Body of pancreas (tissue), 4 donors: ENCODE measurements around the gene UST. TPM values are rescaled to one million over a fixed set of nuclear protein-coding genes. Genes with fewer than 3 reads are reported as not detected.
"Not testable (repeated sequence)": the region's sequence is repeated elsewhere in the genome, so short reads cannot be mapped to it uniquely, and the experiment has no call there.

Experiments
- ATAC-seq: fragments of 150-250 bp; one replicate; pipeline ENCODE4 v1.9.1; 2016
- DNase-seq, 4 donors: peaks; one replicate each; pipeline ENCODE4 v3.0.0-alpha.2; 2019
- H3K27ac ChIP-seq, 4 donors: fragments of 200-600 bp; sonication (generic); 1 replicate in 3 of 4; 2 replicates in 1 of 4; pipeline versions ENCODE4 v1.5.1 to v1.6.1; 2016 to 2019; ENCODE audit warnings: mild to moderate bottlenecking in 1 of 4, mixed read lengths in 1 of 4, moderate library complexity in 1 of 4
- H3K27me3 ChIP-seq, 2 donors: fragments of 200-600 bp; sonication (generic); one replicate each; pipeline ENCODE4 v1.6.0; 2016; ENCODE audit warnings: mild to moderate bottlenecking in 1 of 2
- H3K36me3 ChIP-seq, 2 donors: fragments of 200-600 bp; sonication (generic); replicated peaks in 1 of 2; 2 replicates each; pipeline ENCODE4 v1.5.1; 2016; ENCODE audit warnings: low read depth in 2 of 2; ENCODE audit not compliant: insufficient read depth in 1 of 2
- H3K4me1 ChIP-seq: fragments of 200-600 bp; sonication (generic); one replicate; pipeline ENCODE4 v1.6.0; 2016
- H3K4me3 ChIP-seq, 2 donors: fragments of 200-600 bp; sonication (generic); 1 replicate in 1 of 2; 2 replicates in 1 of 2; pipeline ENCODE4 v1.5.1; 2016 to 2019
- H3K9me3 ChIP-seq, 3 donors: fragments of 200-600 bp; sonication (generic); 1 replicate in 2 of 3; 2 replicates in 1 of 3; pipeline ENCODE4 v1.5.1; 2016
- POLR2A ChIP-seq, 3 donors: fragments of 450-650 bp; IDR thresholded peaks; one replicate each; pipeline ENCODE4 v1.6.1; 2016; ENCODE audit warnings: antibody characterized with exemption in 3 of 3, mild to moderate bottlenecking in 2 of 3
- WGBS, 2 donors: methylation state at CpG; one replicate each; pipeline ENCODE4 v1.1.5; 2017; 5-methylcytosine and 5-hydroxymethylcytosine counted together
- intact Hi-C: fragments of 100-400 bp; cut with DNase I; formaldehyde crosslinking; loops from one replicate; pipeline ENCODE4 v1.15.1; 2023
- total RNA-seq, 2 donors: library from RNA; depleted of rRNA; stranded (reverse); fragments of >200 nt; gene quantifications; one replicate each; pipeline ENCODE4 v1.1.0, GENCODE V29; 2016
- TF ChIP-seq, protein P1 (sequence below), 7 experiments: fragments of 450-650 bp in 4 of 7; fragments of 200-600 bp in 3 of 7; sonication (generic) in 3 of 7; IDR thresholded peaks; one replicate each; pipeline ENCODE4 v1.5.1; 2016 to 2019; ENCODE audit warnings: antibody characterized with exemption in 7 of 7

Gene UST
- total RNA-seq, 2 donors from 2014 or later = 11.4 to 28.3 TPM

DNA sequence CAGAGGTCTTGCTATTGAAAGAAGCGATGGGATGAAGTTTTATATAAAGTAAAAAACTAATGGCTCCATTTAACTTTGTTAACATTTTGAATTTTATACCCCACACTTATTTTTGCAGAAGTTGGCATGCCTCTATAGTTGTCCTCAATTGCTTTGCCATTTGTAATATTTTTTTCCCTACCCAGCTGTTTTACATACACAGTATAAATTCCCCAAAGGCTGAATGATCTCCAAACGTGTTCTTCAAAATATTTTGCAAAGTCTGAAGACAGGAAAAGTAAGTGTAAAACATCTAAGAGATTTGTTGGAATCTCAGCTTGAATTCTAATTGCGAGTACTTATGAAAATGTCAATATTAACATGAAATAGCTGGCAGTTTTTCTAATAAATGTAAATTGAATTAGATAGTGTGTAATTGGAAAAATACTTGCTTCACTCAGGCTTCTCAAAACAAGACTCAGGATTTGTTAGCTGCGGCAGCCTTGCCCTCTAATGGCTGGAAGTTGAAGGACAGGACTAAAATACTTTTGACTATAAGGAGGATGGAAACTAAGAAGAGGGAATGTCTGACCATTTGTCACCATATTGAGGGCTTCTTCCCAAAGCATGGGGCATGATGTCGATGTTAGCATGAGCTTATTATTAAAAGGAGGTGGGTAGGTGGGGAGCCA is 226.8 kb downstream of the UST start:
- Histone ChIP-seq H3K4me1 (peaks cover 9% of the 10 kb centered on the region), H3K9me3 (no peaks in the 10 kb centered on the region), H3K4me3 (no peak overlapping the region), H3K36me3 (no peaks in the 10 kb centered on the region), H3K27me3 (no peaks in the 10 kb centered on the region), H3K27ac (no peak overlapping the region)
- TF ChIP-seq, protein P1, sequence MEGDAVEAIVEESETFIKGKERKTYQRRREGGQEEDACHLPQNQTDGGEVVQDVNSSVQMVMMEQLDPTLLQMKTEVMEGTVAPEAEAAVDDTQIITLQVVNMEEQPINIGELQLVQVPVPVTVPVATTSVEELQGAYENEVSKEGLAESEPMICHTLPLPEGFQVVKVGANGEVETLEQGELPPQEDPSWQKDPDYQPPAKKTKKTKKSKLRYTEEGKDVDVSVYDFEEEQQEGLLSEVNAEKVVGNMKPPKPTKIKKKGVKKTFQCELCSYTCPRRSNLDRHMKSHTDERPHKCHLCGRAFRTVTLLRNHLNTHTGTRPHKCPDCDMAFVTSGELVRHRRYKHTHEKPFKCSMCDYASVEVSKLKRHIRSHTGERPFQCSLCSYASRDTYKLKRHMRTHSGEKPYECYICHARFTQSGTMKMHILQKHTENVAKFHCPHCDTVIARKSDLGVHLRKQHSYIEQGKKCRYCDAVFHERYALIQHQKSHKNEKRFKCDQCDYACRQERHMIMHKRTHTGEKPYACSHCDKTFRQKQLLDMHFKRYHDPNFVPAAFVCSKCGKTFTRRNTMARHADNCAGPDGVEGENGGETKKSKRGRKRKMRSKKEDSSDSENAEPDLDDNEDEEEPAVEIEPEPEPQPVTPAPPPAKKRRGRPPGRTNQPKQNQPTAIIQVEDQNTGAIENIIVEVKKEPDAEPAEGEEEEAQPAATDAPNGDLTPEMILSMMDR (IDR thresholded peaks at IDR 0.05) = peak in 2 of 7 experiments; percentile 11 to 21
- TF ChIP-seq POLR2A (IDR thresholded peaks at IDR 0.05) = no peak
- intact Hi-C loops = no loop called here
- no peak for DNase-seq
- WGBS, 2 donors = 67 to 73% methylated on average over 5 of the region's 5 CpGs
- ATAC-seq = no peak

DNA sequence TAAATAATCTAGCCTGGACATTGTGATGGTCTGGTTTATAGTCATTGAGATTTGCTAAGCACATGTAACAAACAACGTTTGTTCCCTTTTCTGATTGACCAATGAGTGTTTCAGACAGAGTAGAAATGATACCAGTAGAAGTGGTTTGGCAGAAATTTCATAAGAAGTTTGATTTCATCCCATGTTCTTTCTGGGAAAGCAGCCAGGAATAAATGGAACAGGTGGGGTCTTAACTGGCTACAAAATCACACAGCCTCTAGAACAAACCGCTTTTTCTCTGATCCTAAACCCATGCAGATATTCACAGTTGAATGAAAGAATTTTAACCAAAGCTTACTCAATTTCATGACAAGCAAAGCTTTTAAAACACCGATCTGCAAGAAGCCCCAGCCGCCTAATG is 227.5 kb downstream of the UST start:
- no peak for DNase-seq
- Histone ChIP-seq H3K9me3 (no peaks in the 10 kb centered on the region), H3K27ac (no peak overlapping the region), H3K4me1 (peaks cover 9% of the 10 kb centered on the region), H3K27me3 (no peaks in the 10 kb centered on the region), H3K36me3 (no peaks in the 10 kb centered on the region), H3K4me3 (no peak overlapping the region)
- no peak for ATAC-seq
- TF ChIP-seq, protein P1 (IDR thresholded peaks at IDR 0.05) = no peak
- no peak for TF ChIP-seq POLR2A (IDR thresholded peaks at IDR 0.05)
- WGBS, 2 donors = 81 to 84% methylated on average over 4 of the region's 4 CpGs
- intact Hi-C loops = no loop called here

DNA sequence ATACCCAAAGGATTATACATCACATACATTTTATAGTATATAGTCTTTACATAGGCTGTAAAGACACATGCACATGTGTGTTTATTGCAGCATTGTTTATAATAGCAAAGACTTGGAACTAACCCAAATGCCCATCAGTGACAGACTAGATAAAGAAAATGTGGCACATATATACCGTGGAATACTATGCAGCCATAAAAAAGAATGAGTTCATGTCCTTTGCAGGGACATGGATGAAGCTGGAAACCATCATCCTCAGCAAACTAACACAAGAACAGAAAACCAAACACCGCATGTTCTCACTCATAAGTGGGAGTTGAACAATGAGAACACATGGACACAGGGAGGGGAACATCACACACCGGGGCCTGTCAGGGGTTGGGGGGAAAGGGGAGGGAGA is 231.5 kb downstream of the UST start:
- H3K27ac ChIP-seq, intact Hi-C loops: not testable (repeated sequence)
- WGBS, 2 donors = 90 to 95% methylated on average over 3 of the region's 3 CpGs

DNA sequence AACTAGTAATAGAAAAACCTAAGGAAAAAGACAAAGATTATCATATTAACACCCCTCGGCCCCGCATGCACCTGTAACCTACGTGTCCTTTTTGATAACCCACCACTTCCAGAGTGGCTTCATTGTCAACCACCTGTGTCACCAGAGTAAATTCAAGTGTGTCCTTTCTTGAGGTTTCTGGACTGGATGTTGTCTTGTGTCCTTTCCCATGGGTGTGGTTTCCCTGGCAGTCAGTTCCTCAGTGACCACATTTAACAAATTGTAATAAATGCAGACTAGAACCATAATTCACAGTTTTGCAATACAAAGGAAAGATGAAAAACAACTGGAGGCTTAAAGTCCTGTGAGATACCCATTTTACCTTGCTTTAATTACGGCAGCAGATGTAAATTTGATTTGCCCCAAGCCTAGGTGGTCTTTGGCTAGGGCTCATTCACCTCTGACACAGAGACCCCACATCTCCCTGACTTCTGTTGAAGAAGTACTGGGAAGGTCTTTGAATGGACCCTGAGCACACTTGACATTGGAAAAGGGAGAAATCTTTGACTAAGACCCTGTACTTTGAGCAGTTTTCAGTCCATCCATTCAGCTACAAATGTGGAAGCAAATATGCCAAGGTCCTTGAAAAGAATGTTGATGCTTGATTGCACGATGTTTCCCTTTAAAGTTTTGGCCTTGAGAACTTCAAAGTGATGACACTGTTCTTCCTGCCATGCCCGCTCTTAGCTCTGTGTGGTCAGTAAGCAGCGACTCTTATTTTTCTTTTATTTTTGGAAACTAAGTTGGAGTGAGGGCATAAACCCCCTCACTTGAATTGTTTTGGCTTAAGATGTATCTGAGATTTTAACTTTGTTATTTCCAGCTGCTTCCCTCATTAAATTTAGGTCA is 232.4 kb downstream of the UST start:
- no peak for ATAC-seq
- Histone ChIP-seq H3K4me3 (no peak overlapping the region), H3K27me3 (no peaks in the 10 kb centered on the region), H3K36me3 (no peaks in the 10 kb centered on the region), H3K27ac (no peak overlapping the region), H3K4me1 (no peaks in the 10 kb centered on the region), H3K9me3 (no peaks in the 10 kb centered on the region)
- WGBS, 2 donors = 72% methylated on average over 7 of the region's 7 CpGs
- TF ChIP-seq POLR2A (IDR thresholded peaks at IDR 0.05) = no peak
- TF ChIP-seq, protein P1 (IDR thresholded peaks at IDR 0.05) = no peak
- no peak for DNase-seq
- intact Hi-C loops = no loop called here

More for the DNA sequence above, 231.5 kb downstream of the UST start:
- not testable (repeated sequence) for H3K36me3 ChIP-seq, H3K4me3 ChIP-seq, ATAC-seq, DNase-seq, H3K9me3 ChIP-seq, H3K4me1 ChIP-seq, H3K27me3 ChIP-seq

DNA sequence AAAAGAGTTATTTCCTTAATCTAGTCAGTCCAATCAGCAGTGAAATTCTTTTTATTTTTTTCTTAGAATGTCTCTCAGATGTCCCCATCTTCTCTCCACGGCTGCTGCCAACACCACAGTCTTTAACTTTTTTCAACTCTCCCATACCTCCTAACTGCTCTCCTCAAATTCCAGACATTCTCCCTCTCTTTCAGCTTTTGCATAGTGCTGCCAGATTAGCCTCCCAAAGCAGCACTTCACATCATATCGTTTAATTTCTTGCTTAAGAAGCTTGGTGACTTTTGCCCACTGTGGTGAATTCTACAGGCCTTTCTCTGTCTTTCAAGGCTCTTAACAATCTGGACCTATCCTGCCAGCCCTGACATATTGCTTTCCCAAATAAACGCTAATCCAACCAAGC is 233.4 kb downstream of the UST start:
- Histone ChIP-seq H3K27me3 (no peaks in the 10 kb centered on the region), H3K4me3 (no peak overlapping the region), H3K36me3 (no peaks in the 10 kb centered on the region), H3K4me1 (no peaks in the 10 kb centered on the region), H3K27ac (no peak overlapping the region), H3K9me3 (no peaks in the 10 kb centered on the region)
- TF ChIP-seq, protein P1 (IDR thresholded peaks at IDR 0.05) = no peak
- no peak for TF ChIP-seq POLR2A (IDR thresholded peaks at IDR 0.05)
- WGBS, 2 donors = 81 to 82% methylated on average over 3 of the region's 3 CpGs
- intact Hi-C loops = no loop called here
- DNase-seq = no peak
- no peak for ATAC-seq
